Central memory CD8-positive, alpha-beta T cell (primary cell): ENCODE results near the gene MAOA.
"Not testable (repeated sequence)": the region's sequence is repeated elsewhere in the genome, so short reads cannot be mapped to it uniquely, and the experiment has no call there.

Experiments
- ATAC-seq: fragments of 150-1000 bp; cut with Tn5 transposase; replicated peaks from 2 replicates; pipeline ENCODE4 v1.10.0; 2022; ENCODE audit warnings: mild to moderate bottlenecking, moderate FRiP score, moderate number of reproducible peaks; ENCODE audit not compliant: poor library complexity, severe bottlenecking; ENCODE audit errors: extremely low read depth
- DNase-seq, 2 donors: peaks; one replicate each; pipeline ENCODE4 v3.0.0; 2021; ENCODE audit warnings: low spot score in 2 of 2
- H3K27ac Mint-ChIP-seq: one replicate; pipeline ENCODE4 v1.8.0; 2022; ENCODE audit warnings: low read depth, mild to moderate bottlenecking, moderate library complexity, mixed read lengths
- H3K27me3 Mint-ChIP-seq: one replicate; pipeline ENCODE4 v1.8.0; 2022; ENCODE audit warnings: mixed read lengths
- H3K36me3 Mint-ChIP-seq: one replicate; pipeline ENCODE4 v1.8.0; 2022; ENCODE audit warnings: mild to moderate bottlenecking, moderate library complexity, mixed read lengths; ENCODE audit not compliant: insufficient read depth
- H3K4me1 Mint-ChIP-seq: one replicate; pipeline ENCODE4 v1.8.0; 2022; ENCODE audit warnings: mixed read lengths
- H3K4me3 Mint-ChIP-seq: one replicate; pipeline ENCODE4 v1.8.0; 2022; ENCODE audit warnings: mild to moderate bottlenecking, moderate library complexity, mixed read lengths
- H3K9me3 Mint-ChIP-seq: one replicate; pipeline ENCODE4 v1.8.0; 2022; ENCODE audit warnings: mixed read lengths

Gene MAOA

DNA sequence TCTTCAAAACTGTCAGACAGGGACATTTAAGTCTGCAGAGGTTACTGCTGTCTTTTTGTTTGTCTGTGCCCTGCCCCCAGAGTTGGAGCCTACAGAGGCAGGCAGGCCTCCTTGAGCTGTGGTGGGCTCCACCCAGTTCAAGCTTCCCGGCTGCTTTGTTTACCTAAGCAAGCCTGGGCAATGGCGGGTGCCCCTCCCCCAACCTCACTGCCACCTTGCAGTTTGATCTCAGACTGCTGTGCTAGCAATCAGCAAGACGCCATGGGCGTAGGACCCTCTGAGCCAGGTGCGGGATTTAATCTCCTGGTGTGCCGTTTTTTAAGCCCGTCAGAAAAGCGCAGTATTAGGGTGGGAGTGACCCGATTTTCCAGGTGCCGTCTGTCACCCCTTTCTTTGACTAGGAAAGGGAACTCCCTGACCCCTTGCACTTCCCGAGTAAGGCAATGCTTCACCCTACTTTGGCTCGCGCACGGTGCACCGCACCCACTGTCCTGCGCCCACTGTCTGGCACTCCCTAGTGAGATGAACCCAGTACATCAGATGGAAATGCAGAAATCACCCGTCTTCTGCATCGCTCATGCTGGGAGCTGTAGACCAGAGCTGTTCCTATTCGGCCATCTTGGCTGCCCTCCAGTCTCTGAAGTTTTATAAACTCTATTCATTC is 20.0 kb downstream of the MAOA start:
- not testable (repeated sequence) for H3K4me1 Mint-ChIP-seq, ATAC-seq, DNase-seq, H3K36me3 Mint-ChIP-seq, H3K27me3 Mint-ChIP-seq, H3K4me3 Mint-ChIP-seq, H3K9me3 Mint-ChIP-seq, H3K27ac Mint-ChIP-seq

DNA sequence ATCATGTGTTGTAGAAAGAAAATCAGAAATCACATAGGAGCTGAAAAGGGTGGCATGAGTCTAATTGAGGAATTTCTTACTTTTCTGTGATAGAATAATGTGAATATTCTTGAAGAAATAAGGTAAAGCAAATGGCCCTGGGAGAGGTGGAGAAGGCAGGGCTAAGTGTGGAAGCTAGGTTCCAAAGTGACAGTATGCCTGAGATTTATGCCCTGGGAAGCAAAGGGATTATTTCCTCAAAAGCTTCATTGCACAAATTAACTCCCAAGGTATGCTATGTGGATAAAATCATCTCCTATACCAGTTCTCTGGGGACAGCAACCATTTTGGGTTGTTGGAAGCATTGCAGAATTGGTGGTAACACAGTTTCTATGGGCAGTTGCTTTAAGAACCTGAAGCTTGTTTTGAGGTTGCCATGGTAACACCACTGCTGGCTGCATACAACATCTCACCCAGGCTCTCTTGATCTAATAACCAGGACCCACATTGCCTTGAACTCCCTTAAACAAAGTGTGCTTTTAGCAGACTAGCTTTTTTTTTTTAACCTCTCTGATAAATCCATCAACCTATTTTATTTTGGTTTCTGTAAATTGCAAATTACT is 21.0 kb downstream of the MAOA start:
- H3K27me3 Mint-ChIP-seq = peaks cover 9% of the 10 kb centered on the region
- H3K4me3 Mint-ChIP-seq = no peak overlapping the region

DNA sequence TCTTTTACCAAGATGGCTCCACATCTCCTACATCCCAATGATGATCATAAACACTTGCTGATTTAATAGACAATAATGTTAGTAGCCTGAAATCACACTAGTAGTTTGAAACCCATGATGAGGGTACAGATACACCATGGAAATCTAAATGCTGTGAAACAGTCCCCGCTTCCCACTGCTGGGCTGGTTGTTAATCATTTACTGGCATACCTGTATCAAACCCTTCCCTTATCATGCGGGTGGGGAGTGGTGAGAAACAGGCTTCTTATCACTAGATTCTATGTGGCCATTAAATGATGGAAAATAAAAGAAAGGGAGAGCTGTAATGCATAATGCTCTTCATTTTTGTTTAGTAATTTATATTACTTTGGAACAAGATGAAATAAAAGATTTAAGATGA is 21.9 kb downstream of the MAOA start:
- Mint-ChIP-seq H3K36me3 (peaks cover 2% of the 10 kb centered on the region), H3K4me1 (no peaks in the 10 kb centered on the region), H3K4me3 (no peak overlapping the region), H3K27ac (no peak overlapping the region), H3K27me3 (peaks cover 9% of the 10 kb centered on the region), H3K9me3 (no peaks in the 10 kb centered on the region)
- ATAC-seq (no peak), DNase-seq (no peak)

More for the DNA sequence above, 21.0 kb downstream of the MAOA start:
- Mint-ChIP-seq H3K4me1 (no peaks in the 10 kb centered on the region), H3K27ac (no peak overlapping the region), H3K36me3 (peaks cover 2% of the 10 kb centered on the region), H3K9me3 (no peaks in the 10 kb centered on the region)
- ATAC-seq = peak; percentile 36
- DNase-seq = no peak

DNA sequence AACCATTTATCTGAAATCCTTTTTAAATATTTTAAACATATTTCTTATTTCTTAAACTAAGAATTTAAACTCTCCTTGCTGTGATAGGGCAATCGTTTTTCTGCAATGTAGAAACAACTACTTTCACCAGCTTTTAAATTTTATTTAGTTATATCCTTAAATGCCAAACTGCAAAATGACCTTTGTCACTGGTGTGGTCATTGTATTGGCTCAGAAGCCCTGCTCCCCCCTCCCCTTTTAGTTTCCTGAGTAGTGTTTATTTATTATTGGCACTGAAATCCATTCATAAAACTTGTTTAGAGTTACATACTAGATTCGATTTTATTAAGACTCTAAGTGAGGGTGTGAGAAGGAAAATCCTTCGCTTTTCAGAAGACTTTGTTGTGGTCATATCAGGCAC is 23.0 kb downstream of the MAOA start:
- no peaks in the 10 kb centered on the region for H3K9me3 Mint-ChIP-seq
- peaks cover 2% of the 10 kb centered on the region for H3K36me3 Mint-ChIP-seq
- ATAC-seq = no peak
- no peak for DNase-seq
- no peak overlapping the region for H3K27ac Mint-ChIP-seq
- no peaks in the 10 kb centered on the region for H3K4me1 Mint-ChIP-seq
- no peak overlapping the region for H3K4me3 Mint-ChIP-seq
- peaks cover 19% of the 10 kb centered on the region for H3K27me3 Mint-ChIP-seq

DNA sequence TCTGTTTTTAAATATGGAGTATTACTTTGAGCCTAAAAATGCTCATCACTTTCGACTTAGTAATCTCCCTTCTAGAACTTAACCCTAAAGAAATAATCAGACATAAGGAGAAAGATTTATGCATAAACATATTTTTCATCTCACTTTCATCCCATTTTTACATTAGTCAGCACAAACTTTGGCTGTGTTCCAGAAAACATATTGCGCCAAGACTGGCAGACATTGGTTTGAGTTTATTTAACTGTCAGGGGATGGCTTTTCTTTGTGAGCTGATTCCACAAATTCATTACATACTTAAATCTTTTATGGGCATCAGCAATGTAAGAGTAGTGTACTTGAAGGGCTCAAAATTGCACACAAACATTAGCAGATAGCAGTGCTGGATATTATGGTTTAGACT is 23.7 kb downstream of the MAOA start:
- Mint-ChIP-seq H3K27me3 (peaks cover 20% of the 10 kb centered on the region), H3K4me3 (no peak overlapping the region), H3K9me3 (no peaks in the 10 kb centered on the region), H3K36me3 (peaks cover 2% of the 10 kb centered on the region), H3K4me1 (no peaks in the 10 kb centered on the region), H3K27ac (no peak overlapping the region)
- DNase-seq = no peak
- ATAC-seq = no peak

DNA sequence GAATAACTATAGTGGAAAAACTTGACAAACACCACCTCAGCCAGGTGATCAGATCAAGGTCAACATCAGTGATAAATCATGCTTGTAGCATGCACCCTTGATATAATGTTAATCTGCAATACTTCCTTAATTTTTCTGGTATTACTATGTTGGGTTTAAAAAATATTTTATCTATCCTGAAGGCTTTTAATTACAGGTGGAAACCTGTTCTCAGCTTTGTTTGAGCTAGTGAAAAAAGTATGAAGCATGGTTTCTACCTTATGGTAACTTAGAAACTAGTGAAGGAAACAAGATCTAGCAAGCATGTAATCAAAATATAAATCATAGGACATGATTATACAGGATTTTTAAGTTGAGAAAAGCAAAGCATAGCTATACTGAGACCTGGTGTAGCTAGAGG is 26.6 kb downstream of the MAOA start:
- DNase-seq = no peak
- Mint-ChIP-seq H3K27ac (no peak overlapping the region), H3K9me3 (no peaks in the 10 kb centered on the region), H3K4me1 (no peaks in the 10 kb centered on the region), H3K27me3 (peaks cover 11% of the 10 kb centered on the region), H3K36me3 (peaks cover under 1% of the 10 kb centered on the region), H3K4me3 (no peak overlapping the region)
- ATAC-seq = no peak

DNA sequence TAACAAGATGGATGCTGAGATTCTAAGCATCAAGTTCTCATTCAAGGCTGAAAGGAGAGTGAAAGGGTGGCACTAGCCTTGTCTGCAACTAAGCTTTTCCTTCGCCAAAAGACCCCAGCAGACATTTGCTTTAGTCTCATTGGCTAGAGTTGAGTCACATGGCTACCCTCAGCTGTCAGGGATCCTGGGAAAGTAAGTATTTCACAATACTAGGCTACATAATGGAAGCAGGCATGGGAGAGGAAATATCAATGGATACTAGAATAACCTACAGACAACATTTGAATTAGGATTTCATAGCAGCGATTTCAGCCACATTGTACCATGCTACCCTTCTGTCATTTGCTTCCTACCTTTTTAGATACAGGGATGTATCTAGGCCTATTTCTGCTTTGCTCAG is 29.1 kb downstream of the MAOA start:
- H3K27me3 Mint-ChIP-seq = peaks cover 21% of the 10 kb centered on the region

DNA sequence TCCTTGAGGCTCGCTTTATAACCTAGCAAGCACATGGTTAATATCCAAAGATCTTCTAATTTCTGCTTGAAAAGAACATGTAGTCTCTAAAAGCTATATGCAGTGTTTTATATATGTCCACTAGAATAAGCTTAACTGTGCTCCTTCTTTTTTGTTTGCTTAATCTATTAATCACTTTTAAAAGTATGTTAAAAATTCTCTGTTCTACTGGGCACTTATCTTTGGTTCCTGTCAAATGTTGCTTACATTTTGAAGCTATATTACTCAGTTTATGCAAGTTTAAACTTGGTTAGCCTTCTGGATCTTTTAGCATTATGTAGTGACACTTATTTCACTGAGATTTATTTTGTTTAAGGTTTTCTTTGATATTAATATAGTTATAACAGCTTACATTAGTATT is 32.5 kb downstream of the MAOA start:
- Mint-ChIP-seq H3K4me3 (no peak overlapping the region), H3K36me3 (peaks cover 2% of the 10 kb centered on the region), H3K27ac (no peak overlapping the region), H3K27me3 (peaks cover 26% of the 10 kb centered on the region), H3K9me3 (no peaks in the 10 kb centered on the region), H3K4me1 (no peaks in the 10 kb centered on the region)
- no peak for ATAC-seq
- no peak for DNase-seq

More for the DNA sequence above, 29.1 kb downstream of the MAOA start:
- Mint-ChIP-seq H3K4me1 (no peaks in the 10 kb centered on the region), H3K9me3 (no peaks in the 10 kb centered on the region), H3K36me3 (peaks cover 2% of the 10 kb centered on the region), H3K27ac (no peak overlapping the region), H3K4me3 (no peak overlapping the region)
- DNase-seq (no peak), ATAC-seq (no peak)

DNA sequence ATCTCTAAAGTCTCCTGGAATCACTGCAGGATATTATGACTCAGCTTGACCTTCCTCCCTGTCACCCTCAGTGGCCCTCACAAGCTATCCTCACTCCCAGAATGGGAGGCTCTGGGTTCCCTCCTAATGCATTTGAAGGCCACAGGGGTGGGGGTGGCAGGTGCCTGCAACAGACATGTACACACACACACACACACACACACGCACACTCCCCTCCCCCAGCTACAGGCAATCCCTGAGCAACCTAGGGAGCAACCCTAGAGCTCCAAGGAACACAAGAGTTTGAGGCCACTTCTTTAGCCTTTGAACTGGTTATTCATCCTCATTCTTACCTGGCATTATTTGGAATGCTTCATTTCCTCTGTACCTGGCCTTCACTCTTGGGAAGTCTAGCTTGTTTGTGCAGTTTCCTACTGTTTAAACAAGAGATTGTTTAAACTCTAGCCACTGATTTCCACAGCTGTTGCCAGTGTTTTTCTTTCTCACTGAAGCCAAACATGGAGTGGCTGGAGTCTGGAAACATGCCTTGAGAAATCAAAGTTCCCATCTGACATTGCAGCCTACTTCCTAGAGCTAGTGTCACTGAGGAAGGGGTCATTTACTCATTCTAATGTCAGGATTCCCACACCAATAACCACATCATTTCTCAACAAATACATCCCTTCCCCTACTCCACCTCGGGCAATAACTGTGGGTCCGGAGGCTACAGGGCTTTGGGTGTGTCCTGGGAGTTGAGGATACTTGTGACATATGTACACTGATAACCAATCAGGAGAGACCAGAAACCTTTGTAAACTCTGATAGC is 37.7 kb downstream of the MAOA start:
- ATAC-seq = no peak
- Mint-ChIP-seq H3K27me3 (peaks cover 19% of the 10 kb centered on the region), H3K27ac (no peak overlapping the region), H3K4me1 (no peaks in the 10 kb centered on the region), H3K36me3 (peaks cover 2% of the 10 kb centered on the region), H3K4me3 (no peak overlapping the region), H3K9me3 (no peaks in the 10 kb centered on the region)
- no peak for DNase-seq

DNA sequence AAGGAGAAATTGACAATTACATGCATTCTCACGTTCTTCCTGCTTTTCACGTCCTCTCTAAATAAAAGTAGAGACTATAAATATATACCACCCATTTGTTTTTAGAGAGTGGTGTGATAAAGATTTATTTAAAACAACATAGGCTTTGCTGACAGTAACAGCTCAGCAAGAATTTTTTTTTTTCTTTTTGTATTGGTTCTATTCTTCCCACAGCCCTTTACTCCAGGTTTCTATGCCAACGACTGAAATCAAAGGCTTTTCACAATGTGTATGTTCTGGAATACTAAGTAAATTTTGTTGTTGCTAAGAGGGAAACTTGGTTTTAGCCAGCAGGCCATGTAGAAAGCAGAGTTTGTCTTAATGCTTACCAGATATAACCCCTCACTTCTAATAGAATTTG is 43.4 kb downstream of the MAOA start:
- no peaks in the 10 kb centered on the region for H3K9me3 Mint-ChIP-seq
- H3K27me3 Mint-ChIP-seq = peaks cover 19% of the 10 kb centered on the region
- no peak overlapping the region for H3K27ac Mint-ChIP-seq
- ATAC-seq = no peak
- H3K4me3 Mint-ChIP-seq = no peak overlapping the region
- DNase-seq = no peak
- peaks cover 2% of the 10 kb centered on the region for H3K36me3 Mint-ChIP-seq
- H3K4me1 Mint-ChIP-seq = no peaks in the 10 kb centered on the region

DNA sequence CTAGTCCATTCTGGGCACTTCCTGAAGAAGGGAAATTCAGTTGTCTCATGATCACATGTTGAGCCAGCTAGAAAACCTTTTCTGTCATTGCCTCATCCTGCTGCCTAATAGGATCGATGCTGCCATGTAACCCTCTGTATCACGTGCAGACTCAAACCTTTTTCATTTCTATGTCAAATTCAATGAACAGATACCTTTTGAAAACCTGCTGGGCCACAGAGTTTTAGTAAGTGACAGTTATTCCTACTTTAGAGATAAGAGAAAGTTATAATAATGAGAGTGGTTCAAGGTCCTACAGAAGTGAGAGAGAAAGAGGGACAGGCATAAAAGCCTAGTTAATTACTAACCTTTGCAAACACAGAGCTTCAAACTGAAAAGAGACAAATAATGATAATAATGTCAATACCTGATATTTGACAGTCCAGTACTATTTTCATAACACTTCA is 46.0 kb downstream of the MAOA start:
- Mint-ChIP-seq H3K9me3 (no peaks in the 10 kb centered on the region), H3K4me1 (no peaks in the 10 kb centered on the region), H3K27ac (no peak overlapping the region), H3K4me3 (no peak overlapping the region), H3K27me3 (peaks cover 19% of the 10 kb centered on the region), H3K36me3 (no peaks in the 10 kb centered on the region)
- DNase-seq (no peak), ATAC-seq (no peak)

DNA sequence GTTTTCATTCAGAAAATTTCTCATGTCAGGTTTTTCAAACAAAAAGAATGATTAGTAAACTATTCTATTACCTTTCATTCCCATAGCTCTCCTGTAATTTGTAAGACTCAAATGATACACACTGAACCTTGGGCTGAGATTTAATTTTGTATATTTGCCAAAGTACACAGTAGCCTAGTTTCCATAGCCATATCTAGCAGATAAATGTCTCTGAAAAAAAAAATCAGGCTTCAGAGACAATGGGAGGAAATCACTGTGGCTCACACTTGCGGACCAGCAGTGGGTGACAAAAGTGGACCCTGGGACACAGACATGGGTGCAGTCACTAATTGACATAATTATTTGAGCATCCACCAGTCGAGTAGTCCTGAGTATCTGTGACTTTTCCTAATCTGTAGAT is 46.6 kb downstream of the MAOA start:
- H3K36me3 Mint-ChIP-seq = no peaks in the 10 kb centered on the region
- no peaks in the 10 kb centered on the region for H3K9me3 Mint-ChIP-seq
- no peak overlapping the region for H3K4me3 Mint-ChIP-seq
- no peak for ATAC-seq
- no peak for DNase-seq
- H3K4me1 Mint-ChIP-seq = no peaks in the 10 kb centered on the region
- peaks cover 19% of the 10 kb centered on the region for H3K27me3 Mint-ChIP-seq
- no peak overlapping the region for H3K27ac Mint-ChIP-seq
